CD1c-positive myeloid dendritic cell (primary cell): ENCODE data around the gene S100A4.

Experiments used
- DNase-seq: peaks from one replicate; pipeline ENCODE4 v3.0.0-alpha.2; 2016; ENCODE audit errors: extremely low spot score

S100A4 gene

DNA sequence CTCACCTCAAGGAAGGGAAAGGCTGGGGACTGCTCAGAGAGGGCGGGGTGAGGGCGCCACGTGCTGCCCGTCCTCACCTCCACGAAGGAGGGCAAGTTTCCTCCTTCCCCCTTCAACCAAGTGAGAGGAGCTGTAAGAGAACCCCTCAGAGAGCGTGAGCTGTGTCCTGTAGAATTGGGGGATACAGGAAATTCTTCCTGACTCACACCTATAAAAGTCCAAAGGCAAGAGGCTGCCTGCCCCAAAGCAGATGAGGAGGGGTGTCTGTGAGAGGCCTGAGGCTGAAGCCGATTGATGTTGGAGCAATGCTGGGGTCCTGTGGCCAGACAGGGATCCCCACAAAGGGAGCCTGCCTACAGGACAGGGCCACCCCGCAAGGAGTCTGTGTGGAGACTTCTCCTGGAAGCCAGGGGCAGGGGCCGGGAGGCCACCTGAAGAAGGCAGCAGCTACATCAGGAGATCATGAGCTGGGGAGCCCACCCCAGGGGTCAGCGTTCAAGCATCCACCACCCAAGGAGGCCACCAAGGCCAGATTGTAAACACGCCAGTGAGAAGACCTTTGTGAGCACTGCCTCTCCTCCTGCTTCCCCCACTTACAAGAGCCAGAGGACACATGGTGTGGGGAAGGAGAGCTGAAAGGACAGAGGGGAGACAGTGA is 37.6 kb downstream of the S100A4 start:
- no peak for DNase-seq

DNA sequence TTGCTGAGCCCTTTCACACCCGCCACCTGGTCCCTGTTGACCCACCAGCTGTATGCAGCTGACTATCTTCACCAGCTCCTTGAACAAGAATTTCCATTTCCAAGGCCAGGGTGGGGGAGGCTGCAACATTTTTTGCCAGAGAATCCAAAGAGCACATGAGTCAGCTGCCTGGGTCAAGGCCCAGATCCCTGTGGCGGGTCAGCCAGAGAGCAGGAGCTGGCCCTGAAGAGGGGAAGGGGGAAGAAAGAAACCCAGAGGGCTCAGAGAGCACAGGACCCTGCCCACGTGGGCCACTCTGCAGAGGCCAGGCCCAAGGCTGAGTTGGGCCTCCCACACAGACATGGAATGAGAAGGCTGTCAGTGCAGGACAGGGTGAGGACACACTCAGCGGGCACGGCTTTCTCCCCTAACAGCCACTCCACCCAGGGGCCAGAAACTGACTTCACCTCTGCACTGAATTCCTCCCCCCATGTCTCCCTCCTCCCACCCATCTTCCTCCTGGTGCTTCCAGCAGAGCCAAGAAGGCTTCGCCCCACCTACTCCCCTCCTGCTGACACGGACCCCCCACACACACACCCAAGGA is 38.7 kb downstream of the S100A4 start:
- no peak for DNase-seq

DNA sequence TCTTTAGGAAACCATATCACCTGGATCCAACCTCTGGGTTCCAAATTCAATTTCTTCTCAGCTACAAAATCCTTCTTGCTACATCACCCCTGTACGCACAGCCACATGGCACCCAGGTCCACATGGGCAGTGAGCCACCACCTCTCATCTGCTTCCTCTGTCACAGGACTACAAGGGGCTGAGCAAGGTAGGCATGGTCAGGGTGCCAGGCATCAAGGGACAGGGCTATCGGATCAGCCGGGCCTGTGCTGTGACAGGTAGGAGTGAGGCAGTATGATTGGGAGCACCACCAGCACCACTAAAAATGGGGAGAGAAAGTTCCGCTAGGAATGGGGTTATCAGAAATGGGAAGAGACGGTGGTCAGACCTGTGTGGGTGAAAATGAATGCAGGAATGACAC is 39.2 kb downstream of the S100A4 start:
- no peak for DNase-seq

DNA sequence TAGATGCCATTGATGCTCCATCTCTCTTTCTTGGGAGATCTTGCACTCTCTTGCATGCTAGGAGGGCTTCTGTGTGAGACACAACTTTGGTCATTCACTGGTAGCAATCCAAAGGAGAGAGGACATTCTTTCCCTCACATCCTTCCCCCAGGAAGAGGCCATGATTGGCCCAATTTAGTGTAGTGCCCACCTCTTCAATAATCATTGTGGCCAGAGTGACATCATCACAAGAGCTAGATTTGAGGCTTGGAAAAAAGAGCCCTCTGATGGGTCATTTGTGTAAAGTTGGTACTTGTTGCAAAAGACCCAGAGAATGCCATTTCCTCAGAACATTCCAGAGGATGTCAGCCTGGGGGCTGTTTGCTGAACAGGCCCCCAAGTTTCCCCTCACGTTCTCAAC is 40.0 kb downstream of the S100A4 start:
- no peak for DNase-seq

DNA sequence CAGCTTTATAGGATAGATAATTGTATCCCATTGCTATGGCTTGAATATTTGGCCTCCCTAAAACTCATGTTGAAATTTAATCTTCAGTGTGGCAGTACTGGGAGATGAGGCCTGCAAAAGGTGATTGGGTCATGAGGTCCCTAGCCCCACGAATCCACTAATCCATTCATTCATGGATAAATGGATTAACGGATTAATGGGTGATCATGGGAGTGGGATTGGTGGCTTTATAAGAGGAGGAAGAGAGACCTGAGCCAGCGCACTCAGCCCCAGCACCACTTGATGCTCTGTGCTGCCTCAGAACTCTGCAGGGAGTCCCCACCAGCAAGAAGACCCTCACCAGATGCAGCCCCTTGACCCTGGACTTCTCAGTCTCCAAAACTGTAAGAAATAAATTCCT is 41.8 kb downstream of the S100A4 start:
- DNase-seq = no peak

DNA sequence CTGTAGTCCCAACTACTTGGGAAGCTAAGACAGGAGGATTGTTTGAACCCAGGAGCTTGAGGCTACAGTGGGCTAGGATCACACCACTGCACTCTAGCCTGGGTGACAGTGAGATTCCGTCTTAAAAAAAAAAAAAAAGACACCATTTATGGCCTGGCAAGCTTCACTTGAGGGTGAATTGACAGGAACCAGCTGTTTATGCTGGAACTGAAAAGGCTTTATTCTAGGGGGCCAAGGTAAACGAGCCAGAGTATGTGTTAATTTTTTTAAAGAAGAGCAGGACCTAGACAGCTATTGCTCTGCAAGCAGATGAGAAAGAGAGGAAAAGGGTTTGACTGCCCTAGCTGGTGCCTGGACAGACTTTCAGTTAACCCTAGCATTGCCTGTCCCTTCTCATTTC is 46.9 kb downstream of the S100A4 start:
- DNase-seq = no peak

DNA sequence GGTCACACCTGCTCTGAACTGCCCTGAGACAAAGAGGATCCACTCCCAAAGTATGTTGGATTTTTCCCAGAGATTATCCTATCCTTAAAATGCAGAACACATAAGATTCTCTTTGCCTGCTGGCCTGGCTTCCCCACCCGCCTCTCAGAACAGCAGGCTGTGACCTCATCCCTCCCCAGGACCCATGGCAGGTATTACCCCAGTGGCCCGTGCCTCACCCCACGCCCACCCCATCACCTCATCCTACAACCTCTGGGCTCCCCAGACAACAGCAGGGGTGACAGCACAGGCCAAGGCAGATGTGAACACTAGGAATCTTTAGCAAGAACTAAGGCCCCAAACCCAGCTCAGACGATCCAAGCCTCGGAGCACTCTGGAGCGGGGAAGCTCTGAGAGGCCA is 50.1 kb downstream of the S100A4 start:
- DNase-seq = no peak

DNA sequence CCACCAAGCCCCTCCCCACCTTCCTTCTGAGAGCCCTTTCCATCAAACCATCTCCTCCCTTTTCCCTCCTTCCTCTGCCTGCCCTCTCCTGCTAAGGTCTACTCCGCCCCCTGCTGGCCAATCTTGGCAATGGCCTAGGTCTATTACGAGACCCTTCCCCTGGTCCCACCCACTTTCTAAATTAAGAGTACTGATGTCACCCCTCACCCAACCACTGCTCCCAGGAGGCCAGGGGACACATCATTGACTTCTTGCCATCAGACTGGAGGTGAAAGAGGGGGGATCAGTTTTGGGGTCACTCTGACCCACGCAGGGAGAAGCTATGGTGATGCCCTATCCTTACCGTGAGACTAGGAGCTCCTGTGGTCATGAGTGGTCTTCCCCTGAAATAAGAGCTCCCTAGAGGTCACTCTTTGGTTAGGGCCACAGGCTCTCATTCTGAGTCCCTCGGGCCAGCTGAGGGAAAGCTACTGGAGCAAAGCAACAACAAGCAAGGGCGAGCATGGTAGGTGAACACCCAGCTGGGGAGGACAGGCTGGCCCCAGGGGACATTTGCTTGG is 50.5 kb downstream of the S100A4 start:
- peak; percentile 76 for DNase-seq
